ENCODE results near the gene CYTH2. TPM values are rescaled to one million over a fixed set of nuclear protein-coding genes. Genes with fewer than 3 reads are reported as not detected.
A peak's percentile ranks its signal among the peaks of the same experiment; 100 is the strongest.

Gene CYTH2
- polyA plus RNA-seq, 3 donors: 74.8 to 80.7 (median 80.1) TPM

GRCh38 chr19:48492925-48493717 lies 24.0 kb downstream of the CYTH2 start:
- peak in 1 of 3 donors; percentile 77 for DNase-seq (ENCODE audit: low read depth in 3 of 3, low spot score in 2 of 3)

GRCh38 chr19:48493718-48494401 lies 24.7 kb downstream of the CYTH2 start:
- DNase-seq (ENCODE audit: low read depth in 3 of 3, low spot score in 2 of 3): no peak

- DNase-seq (ENCODE audit: low read depth in 3 of 3, low spot score in 2 of 3): no peak
Observed at GRCh38 chr19:48495396-48495795, 26.2 kb downstream of the CYTH2 start.

- no peak for DNase-seq (ENCODE audit: low read depth in 3 of 3, low spot score in 2 of 3)
Observed at GRCh38 chr19:48496959-48497727, 28.0 kb downstream of the CYTH2 start.

GRCh38 chr19:48497728-48498594 lies 28.8 kb downstream of the CYTH2 start:
- no peak for DNase-seq (ENCODE audit: low read depth in 3 of 3, low spot score in 2 of 3)

- DNase-seq (ENCODE audit: low read depth in 3 of 3, low spot score in 2 of 3): no peak
Observed at GRCh38 chr19:48498595-48499311, 29.6 kb downstream of the CYTH2 start.

GRCh38 chr19:48499316-48500090 lies 30.3 kb downstream of the CYTH2 start:
- no peak for DNase-seq (ENCODE audit: low read depth in 3 of 3, low spot score in 2 of 3)

- DNase-seq (ENCODE audit: low read depth in 3 of 3, low spot score in 2 of 3): no peak
Observed at GRCh38 chr19:48500830-48501493, 31.8 kb downstream of the CYTH2 start.

- peak in 1 of 3 donors; percentile 78 for DNase-seq (ENCODE audit: low read depth in 3 of 3, low spot score in 2 of 3)
Observed at GRCh38 chr19:48501494-48502349, 32.6 kb downstream of the CYTH2 start.

GRCh38 chr19:48502350-48503018 lies 33.3 kb downstream of the CYTH2 start:
- no peak for DNase-seq (ENCODE audit: low read depth in 3 of 3, low spot score in 2 of 3)

GRCh38 chr19:48506138-48506733 lies 37.1 kb downstream of the CYTH2 start:
- no peak for DNase-seq (ENCODE audit: low read depth in 3 of 3, low spot score in 2 of 3)

- no peak for DNase-seq (ENCODE audit: low read depth in 3 of 3, low spot score in 2 of 3)
Observed at GRCh38 chr19:48507911-48508439, 38.8 kb downstream of the CYTH2 start.

- DNase-seq (ENCODE audit: low read depth in 3 of 3, low spot score in 2 of 3): no peak
Observed at GRCh38 chr19:48508729-48509411, 39.7 kb downstream of the CYTH2 start.

- DNase-seq (ENCODE audit: low read depth in 3 of 3, low spot score in 2 of 3): no peak
Observed at GRCh38 chr19:48509467-48510194, 40.5 kb downstream of the CYTH2 start.
